A549 treated with Hydrocortisone at 1 μM for 4 hours (cell line): Measurements from ENCODE around the gene OR4E2. TPM values are rescaled to one million over a fixed set of nuclear protein-coding genes. Genes with fewer than 3 reads are reported as not detected.

Experiments
- total RNA-seq: library from RNA; stranded (reverse); fragments of 200-300 nt; extraction: Qiagen RNA extraction; gene quantifications from 5 replicates; pipeline ENCODE4 v1.2.3, GENCODE V29; 2022

Gene OR4E2, protein sequence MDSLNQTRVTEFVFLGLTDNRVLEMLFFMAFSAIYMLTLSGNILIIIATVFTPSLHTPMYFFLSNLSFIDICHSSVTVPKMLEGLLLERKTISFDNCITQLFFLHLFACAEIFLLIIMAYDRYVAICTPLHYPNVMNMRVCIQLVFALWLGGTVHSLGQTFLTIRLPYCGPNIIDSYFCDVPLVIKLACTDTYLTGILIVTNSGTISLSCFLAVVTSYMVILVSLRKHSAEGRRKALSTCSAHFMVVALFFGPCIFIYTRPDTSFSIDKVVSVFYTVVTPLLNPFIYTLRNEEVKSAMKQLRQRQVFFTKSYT
- not detected in 5 replicates for total RNA-seq

DNA sequence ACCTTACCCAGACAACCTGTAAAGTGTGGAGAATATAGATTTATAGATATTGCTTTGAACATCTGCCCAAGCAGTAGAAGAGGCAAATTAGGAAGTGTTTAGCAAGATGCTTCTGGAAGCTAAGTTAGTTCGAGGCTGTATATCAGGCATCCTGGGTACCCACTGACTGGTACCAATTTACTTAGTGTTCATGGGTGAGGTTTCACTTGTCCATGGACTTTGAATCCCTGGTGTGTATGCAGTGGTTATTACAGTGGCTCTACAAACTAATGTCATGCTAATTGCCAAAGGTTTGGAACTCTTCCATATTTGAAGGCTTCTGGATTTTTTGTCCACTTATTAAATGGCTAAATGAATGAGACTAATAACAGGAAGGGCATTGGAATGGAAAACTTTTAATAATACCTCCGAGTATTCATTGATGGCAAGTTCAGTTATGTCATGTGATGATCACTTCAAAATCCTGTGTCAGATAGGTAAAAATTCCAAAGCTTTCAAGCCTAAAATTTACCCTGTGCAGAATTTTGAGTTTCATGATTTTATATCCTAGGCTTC, at the start of gene OR4E2:
Gene OR4E2, plus strand, starts transcription at position 505 of the 555 bp plus-strand sequence. CDS start 11,248 bp downstream, outside the sequence.

DNA sequence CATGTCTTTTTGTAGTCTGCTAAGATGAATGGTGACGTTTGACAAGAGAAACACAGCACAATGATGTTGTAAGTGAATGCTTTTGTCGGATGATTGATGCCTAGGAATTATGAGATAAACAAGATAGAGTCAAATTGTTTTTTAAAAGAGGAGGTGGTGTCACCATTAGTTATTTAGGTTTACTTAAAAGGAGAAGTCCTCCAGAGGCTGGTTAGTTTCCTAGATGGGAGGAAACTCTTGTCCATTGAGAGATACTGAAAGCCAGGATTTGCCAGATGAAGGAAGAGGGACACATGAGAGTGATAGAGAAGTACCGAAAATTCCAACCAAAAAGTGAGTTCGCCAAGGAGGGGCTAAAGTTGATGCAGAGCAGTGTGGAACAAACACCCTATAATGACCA, 18.8 kb upstream of the OR4E2 start, which contains the start of gene OR10G2:
Gene OR10G2, minus strand, starts transcription at position 101 of the 400 bp plus-strand sequence. Its CDS starts 98 bp downstream, at position 3.

DNA sequence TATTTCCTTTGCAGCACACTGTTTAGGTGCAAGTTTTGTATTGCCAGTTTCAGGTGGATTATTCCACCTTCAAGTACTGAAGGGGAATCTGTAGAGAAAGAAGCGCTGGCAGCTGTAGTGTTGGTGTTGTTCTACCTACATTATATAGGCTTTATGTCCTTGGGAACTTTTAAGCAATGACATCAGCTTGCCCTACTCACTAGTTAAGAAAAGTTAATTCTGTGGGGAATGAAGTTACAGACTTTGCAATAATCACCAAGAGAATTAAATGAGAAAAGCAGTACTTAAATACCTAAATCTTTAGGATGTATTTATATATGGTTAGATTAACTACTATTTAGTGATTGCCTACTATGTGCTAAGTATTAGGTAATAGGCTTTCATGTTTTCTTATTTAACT, 20.1 kb downstream of the OR4E2 start, which contains the start of gene OR4E1:
Gene OR4E1, minus strand, starts transcription at position 101 of the 400 bp plus-strand sequence. CDS start 2,883 bp downstream, outside the sequence.

Other genes with a start within 250 kb of the OR4E2 start
- gene CHD8, start 197.7 kb upstream of the OR4E2 start, total RNA-seq: 37.0 to 42.1 TPM (median 38.7 TPM) in 5 replicates
- gene RAB2B, start 176.9 kb upstream of the OR4E2 start, total RNA-seq: 10.7 to 17.5 TPM (median 13.0 TPM) in 5 replicates
- 63.5 to 74.1 TPM (median 69.5 TPM) in 5 replicates for gene TOX4, start 176.6 kb upstream of the OR4E2 start, total RNA-seq
- 45.6 to 48.8 TPM (median 47.2 TPM) in 5 replicates for gene METTL3, start 142.5 kb upstream of the OR4E2 start, total RNA-seq
- gene SALL2, start 127.5 kb upstream of the OR4E2 start, total RNA-seq: 0.49 to 0.98 TPM (median 0.69 TPM) in 5 replicates
- gene OR10G3, start 73.8 kb upstream of the OR4E2 start, total RNA-seq: not detected in 5 replicates
- gene OR10G2, start 18.9 kb upstream of the OR4E2 start, total RNA-seq: not detected in 5 replicates
- gene OR4E1, start 20.0 kb downstream of the OR4E2 start, total RNA-seq: not detected in 5 replicates